ENCODE data around the gene RFX2.

Gene RFX2

DNA sequence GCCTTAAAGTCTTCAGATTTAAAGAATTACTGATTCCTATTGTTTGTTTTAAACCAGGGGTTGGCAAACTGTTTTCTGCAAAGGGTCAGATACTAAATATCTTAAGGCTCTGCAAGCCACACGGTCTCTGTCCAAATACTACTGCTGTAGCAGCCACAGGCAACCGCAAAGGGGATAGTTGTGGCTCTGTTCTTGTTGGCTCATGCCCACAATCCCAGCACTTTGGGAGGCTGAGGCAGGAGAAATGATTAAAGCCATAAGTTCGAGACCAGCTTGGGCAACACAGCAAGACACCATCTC lies 154.7 kb downstream of the RFX2 start:
- DNase-seq (ENCODE audit: low read depth), result no peak

DNA sequence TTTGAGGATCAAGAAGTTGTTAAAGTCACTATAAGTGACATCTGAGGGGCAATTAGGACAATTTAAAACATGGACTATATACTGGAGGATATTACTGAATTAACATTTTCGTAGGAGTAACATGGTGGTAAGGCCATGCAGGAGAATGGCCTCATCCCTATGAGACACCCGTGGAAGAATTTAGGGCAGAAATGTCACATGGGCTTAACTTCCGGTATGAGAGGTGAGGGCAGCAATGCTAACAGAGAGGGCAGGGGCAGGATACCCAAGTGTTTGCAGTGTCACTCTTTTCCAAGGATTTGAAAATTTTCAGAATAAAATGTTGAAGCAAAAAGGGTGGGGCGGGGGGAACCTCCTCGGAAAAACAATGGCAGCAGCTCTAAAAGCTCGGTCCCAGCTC lies 156.0 kb downstream of the RFX2 start:
- no peak for DNase-seq (ENCODE audit: low read depth)

DNA sequence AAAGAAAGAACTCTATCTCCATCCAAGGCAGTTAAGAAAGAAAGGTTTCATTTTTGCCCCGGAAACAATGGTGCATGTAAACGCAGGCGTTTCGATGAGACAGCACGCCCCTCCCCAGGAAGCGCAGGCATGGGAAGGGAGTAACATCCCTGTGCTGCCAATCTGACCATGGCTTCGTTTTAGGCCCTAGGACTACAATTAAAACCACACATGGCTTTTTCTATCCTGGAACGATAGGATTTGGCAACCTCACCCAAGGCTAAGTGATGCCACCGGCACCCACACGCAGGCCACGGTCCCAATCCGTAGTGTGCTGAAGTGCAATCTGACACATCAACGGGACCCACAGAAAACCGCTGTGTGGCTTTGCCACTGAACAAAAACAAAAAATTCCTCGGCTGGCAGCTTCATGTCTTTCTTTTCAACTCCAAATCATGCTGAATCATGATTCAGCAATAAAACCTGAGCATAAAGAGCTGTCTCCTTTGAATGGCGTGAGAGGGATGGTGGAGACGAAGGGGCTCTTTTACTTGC lies 156.6 kb downstream of the RFX2 start:
- DNase-seq (ENCODE audit: low read depth), result no peak

DNA sequence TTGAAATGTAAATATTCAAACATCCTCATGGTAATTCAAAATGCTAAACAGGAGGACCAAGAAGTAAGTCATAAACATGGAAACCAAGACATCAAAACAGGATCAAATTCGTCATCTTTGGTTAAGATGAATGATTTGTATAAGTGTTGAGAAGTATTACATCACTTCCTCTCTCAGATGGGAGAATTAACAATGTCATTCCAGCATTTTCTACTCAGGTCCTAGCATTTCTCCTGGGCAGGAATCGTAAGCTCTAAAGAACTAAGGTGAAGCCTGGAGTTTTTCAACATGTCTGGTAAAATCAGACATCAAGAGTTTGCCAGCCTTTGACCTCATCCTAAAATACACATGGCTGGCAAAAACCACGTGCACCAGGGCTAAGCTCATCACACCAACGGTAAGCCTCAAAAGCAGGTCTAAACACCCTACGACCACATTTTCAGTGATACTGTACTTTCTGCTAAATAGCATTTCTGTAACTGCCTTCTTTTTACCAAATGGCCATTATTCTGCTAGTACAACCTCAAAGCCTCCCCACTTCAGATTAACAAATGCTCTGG lies 157.2 kb downstream of the RFX2 start:
- DNase-seq (ENCODE audit: low read depth), result no peak

DNA sequence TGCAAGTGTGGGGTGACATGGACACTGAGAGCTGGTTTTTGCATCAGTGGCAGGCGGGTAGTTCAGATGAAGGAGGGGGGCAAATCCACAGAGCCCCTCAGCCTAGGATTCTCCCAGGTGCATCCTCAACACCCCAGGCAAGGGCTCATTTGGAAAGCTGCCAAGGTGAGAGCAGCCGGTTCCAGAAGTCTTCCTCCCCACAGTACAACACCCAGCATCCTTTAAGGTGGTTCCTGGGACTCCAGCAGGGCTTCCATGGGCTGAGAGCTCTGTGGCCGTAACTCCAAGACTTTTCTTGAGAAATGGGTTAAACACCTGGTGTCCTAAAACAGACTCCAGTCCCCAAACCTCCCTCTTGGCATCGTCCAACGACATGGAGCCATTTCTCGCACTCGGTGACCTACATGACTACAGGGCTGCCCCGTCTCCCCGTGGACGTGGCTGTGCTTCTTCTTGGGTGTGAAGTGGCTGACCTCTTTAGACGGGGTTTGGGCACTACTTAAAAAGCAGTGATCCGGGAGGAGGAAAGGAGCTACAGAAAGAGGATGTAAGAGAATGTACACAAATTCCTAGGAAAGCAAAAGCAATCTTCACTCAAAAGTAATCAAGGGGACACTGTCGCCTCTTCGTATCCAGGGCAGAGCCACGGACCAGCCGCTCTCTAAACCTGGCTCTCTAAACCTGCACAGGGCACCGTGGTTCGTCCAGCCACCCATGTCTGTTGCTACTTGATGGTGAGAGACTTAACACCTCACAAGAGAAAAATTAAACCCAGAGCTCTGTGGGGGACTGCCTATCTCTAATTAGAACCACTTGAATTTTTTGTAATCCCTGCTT lies 157.9 kb downstream of the RFX2 start:
- no peak for DNase-seq (ENCODE audit: low read depth)

DNA sequence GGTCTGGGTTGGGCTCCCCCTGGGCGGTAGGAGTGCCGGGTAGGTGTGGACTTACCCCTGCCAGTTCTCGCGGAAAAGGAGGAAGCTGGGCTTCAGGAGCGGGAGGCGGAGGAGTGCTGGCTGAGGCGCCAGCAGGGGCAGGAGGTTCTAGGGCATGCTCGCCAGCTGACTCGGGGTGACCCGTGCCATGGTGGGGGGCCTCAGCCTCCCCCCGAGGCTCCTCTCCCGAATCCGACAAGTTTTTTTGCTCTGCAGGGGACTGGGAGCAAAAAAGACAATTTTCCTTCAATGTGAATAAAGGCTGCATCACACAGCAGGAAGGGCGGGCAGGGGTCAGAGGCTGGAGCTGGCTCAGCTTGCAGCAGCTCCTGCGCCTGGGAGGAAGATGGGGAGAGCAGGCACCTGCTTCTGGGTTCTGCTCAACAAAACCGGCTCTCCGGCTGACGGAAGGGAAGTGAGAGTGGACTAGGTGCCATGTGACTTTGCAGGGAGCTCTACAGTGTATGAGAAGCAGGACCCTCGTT lies 158.9 kb downstream of the RFX2 start:
- no peak for DNase-seq (ENCODE audit: low read depth)

DNA sequence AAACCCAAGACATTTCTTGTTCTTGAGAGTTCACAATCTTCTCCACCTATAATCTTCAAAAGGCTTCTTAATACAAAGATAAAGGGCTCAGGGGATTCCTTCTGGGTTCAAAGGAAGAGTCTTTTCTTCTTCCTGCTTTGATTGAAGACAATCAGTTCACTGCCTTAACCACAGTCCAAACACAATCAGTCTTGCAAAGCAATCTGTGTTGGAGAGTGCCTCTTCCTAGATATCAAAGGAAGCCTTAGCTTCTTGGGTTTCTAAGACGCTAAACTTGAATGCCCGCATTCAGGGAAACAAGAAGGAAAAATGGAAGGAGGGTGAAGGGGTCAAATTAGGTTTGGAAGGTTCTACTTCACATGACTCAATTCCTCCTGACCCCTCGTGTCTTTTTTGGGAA lies 159.6 kb downstream of the RFX2 start:
- DNase-seq (ENCODE audit: low read depth), result no peak

DNA sequence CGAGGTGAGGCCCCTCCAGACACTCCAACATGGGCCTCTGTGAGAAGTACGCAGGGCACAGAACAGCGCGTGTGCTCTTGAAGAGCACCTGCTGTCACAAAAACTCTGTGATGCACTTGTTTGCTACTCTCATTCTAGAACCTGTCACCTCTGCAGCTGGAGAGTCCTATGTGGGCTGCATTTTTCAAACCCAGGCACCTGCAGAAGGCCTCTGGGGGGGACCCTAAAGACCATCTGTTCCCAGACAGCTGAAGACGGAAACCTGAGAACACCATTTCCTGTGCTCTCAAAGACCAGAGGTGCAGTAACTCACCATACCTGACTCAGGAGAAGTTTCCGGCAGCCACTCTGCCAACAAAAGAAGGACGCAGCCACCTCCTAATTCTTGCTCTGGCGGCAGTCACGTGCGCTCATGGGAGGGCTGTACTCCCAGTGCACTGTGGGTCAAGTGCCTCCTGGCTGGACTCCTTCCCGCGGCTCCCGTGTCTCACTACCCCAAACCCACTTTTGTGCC lies 160.5 kb downstream of the RFX2 start:
- peak; percentile 19 for DNase-seq (ENCODE audit: low read depth)

DNA sequence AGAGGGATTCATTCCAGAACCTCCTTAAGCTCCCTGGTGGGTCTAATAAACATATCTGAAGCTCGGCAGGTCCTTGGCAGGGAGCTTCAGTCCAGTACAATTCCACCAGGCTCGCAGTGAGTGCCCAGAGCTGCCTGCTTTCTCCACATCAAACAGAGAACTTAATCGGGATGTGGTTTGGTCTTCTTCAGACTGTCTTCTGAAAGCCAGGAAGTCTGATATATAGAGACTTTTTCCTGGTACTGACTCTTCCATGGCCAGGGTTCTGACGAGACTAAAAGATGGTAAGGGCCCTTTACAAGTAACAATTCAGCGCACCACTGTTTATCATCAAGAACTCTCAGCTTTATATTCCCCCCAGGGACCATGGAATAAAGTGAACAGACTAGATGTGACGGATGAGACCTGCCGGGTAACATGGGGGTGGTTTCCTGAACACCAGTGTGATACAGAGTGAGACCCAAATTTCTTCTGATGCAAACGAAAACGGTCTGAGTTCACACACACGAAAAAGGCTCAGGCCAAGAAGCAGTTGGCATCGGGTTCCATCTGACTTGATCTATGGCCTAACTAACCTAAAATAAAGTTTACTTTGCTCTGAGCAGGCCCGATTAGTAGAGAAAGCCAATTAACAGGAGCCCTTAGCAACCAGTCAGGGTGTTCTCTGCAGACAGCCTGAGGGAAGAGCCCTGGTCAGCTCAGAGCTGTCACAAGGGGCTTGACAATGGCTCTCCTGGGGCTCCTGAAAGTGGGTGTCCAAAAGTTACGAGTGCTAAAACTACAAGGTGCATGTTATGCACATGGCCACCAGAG lies 161.3 kb downstream of the RFX2 start:
- no peak for DNase-seq (ENCODE audit: low read depth)

DNA sequence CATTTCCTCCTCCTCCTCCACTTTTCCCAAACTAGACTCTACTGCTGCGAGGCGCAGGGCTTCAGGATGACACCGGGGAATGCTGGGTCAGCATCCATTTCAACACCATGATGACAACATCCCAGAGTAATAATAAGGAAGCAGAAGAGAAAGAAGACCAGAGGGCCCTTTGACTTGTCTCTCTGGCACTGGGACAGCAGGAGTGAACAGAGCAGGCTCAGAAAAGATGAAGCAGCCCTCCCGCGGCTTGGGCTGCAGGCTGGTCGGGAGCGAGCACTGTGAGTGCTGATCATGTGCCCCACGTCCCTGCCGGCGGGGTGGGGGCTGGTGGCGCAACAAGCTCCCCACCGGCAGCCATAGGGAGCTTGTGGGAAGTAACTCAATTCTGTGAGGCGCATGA lies 162.9 kb downstream of the RFX2 start:
- DNase-seq (ENCODE audit: low read depth), result no peak

DNA sequence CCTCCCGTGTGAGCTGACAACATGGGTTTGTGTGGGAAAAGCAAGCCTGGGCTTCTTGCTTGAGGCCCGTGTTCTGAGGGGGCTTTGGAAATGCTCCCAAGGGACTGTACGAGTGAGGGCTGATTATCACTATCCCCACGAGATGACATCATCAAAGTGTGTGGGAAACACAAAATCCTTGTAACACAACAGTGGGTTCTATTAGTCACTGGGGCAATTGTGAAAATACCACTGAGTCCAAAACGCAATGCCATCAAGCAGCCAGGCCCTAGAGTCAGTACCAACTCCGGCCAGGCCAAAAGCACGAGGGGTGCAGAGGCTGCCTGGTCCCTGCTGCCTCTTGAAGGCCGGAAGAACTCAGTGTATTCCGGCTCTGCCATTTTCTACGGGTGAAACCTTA lies 166.7 kb downstream of the RFX2 start:
- DNase-seq (ENCODE audit: low read depth), result no peak
